H1 (cell line): ENCODE results near the gene GKAP1.

Experiments used
- CTCF ChIP-seq, 3 experiments: IDR thresholded peaks; 1 replicate in 2 of 3; 2 replicates in 1 of 3; pipeline versions ENCODE4 v1.5.1 to v1.6.1; 2011; ENCODE audit warnings: low read length in 3 of 3, mild to moderate bottlenecking in 3 of 3, inconsistent platforms in 2 of 3, low read depth in 1 of 3, moderate library complexity in 1 of 3; ENCODE audit not compliant: insufficient read depth in 1 of 3; ENCODE audit errors: control extremely low read depth in 1 of 3
- POLR2A ChIP-seq, 2 experiments: IDR thresholded peaks; 1 replicate in 1 of 2; 2 replicates in 1 of 2; pipeline ENCODE4 v1.6.1; 2011; ENCODE audit warnings: low read depth in 2 of 2, low read length in 2 of 2, mild to moderate bottlenecking in 2 of 2; ENCODE audit errors: control extremely low read depth in 1 of 2

GRCh38 chr9:83715221-83715620 lies 102.3 kb downstream of the GKAP1 start:
- TF ChIP-seq CTCF (IDR thresholded peaks at IDR 0.05; ENCODE audit: control extremely low read depth in 1 of 3, insufficient read depth in 1 of 3, low read depth in 1 of 3, low read length in 3 of 3) (no peak), POLR2A (IDR thresholded peaks at IDR 0.05; ENCODE audit: control extremely low read depth in 1 of 2, low read depth in 2 of 2, low read length in 2 of 2) (no peak)
